ENCODE results near the gene DLGAP1.

DLGAP1 gene

GRCh38 chr18:3848316-3848715 lies 606.8 kb downstream of the DLGAP1 start:
- no peak for DNase-seq

GRCh38 chr18:3845161-3845560 lies 609.9 kb downstream of the DLGAP1 start:
- DNase-seq = no peak

DNA sequence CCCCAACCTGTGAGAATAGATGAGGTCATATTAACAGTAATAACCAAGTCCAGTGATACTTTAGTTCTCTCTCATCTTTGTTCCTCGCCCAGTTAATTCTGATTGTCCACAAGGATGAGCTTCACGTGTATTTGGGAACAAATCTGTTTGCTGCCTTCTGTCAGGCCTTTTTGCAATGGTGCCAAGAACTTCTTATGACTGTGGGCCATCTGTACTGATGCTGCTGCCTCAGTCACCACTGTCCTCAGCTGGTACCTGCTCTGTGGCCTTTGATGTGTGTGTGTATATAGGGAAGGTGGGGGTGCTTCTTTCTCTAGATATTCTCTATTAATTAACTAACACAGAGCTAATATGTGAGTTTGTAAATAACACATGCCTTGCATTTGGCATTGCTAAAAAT lies 612.3 kb downstream of the DLGAP1 start:
- DNase-seq = no peak

DNA sequence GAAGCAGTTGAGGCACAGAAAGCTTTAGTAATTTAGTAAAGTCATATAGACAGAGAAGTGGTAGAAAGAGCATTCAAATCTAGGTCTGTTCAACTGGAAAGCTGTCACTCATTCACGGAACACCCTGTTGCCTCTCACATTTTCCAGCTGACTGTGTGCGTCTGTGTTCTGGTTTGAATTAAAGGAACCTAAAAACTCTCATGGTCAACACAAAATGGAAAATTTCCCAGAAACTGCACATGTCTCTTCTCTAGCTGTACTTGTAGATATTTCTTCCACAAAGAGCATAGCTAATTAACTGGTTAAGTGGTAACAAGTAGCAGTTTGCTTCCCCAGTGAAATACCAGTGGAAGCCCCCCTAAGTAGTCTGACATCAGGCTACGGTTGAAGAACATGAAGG lies 614.3 kb downstream of the DLGAP1 start:
- no peak for DNase-seq

DNA sequence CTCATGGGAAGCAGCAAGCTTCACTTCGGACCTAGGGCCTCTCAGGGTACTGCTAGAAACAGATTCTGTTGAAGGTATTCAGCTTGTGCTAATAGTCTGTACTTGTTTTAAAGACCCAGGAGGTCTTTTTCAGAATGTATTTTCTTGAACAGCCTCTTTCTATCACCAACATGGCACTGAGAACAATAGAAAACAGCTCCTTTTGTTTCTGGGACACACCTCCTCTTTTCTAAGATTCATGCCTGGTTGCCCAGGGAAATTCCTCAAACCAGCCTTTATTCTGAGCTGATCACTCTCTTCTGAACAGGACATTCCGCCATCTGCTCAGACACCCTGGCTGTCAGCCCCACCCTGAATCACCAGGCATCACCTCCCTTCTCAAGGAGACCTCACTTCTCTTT lies 615.5 kb downstream of the DLGAP1 start:
- no peak for DNase-seq

DNA sequence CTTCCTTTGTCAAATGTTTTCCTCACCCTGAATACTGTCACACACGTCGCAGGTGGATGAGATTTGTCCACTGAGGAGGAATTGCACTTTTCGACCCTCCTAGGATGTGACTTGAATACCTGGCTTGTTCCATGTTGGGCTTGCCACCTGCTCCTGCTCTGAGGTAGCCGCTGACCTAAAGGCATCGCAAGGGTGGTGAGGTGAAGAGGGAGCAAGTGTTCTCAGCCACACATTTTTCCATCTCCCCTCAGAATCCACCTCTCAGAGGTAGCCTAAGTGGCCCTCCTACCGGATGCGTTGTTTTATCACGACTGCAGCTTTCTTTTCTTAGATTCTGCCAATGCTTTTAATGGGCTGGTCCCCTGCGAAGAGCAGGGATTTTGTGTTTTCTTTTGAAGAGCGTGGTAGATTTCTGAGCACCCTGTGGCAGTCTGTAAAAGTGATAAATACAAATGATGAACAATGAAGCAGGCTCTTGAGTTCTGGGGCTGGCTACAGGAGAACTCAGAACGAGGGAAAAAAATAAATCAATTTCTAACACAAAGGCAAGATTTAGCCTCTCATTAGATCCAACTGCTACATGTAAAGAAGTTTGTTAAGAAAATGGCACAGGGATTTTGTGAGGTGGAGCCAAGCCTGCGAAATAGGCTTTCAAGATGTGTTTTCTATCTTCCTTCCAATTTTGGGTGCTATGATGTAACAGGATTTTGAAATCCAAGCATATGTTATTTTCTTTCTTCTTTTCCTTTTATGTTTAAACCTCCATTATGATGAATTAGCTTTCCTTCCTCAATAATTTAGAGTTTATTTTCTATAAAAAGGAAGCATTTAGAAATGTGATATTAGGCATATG lies 618.4 kb downstream of the DLGAP1 start:
- no peak for DNase-seq

- no peak for DNase-seq
These were observed 623.0 kb downstream of the DLGAP1 start for GRCh38 chr18:3832025-3832638.

DNA sequence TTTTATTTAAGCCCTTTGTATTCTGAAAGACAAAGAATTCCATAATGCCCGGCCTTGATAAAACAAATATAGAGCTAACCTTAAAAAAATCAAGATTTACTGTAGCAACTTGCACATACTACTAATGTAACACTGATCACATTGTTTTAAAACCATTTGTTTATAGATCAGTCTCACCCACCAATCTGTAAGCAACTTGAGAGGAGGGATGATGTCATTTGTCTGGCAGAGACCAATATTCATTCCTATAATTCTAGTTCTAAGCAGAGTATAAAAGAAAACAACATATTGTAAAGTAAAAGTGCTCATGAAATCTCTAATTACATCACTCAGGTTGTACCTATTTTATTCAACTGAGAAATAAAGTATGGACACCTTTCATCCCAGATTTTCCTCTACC lies 624.5 kb downstream of the DLGAP1 start:
- DNase-seq = no peak

GRCh38 chr18:3827236-3827845 lies 627.8 kb downstream of the DLGAP1 start:
- DNase-seq = no peak

DNA sequence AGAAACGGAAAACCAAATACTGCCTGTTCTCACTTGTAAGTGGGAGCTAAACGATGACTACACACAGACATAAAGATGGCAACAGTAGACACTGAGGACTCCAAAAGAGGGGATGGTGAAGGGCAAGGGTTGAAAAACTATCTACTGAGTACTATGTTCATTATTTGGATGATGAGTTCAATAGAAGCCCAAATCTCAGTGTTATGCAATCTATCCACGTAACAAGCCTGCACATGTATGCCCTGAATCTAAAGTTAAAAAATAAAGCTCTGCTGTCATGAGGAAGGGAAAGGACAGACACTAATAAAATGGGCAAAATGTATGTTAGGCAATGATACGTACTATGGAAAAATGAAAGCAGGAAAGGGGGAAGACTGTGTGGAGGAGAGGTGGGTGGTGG lies 629.1 kb downstream of the DLGAP1 start:
- no peak for DNase-seq

- DNase-seq = no peak
These were observed 631.0 kb downstream of the DLGAP1 start for GRCh38 chr18:3824101-3824500.

GRCh38 chr18:3823073-3823472 lies 632.0 kb downstream of the DLGAP1 start:
- no peak for DNase-seq

DNA sequence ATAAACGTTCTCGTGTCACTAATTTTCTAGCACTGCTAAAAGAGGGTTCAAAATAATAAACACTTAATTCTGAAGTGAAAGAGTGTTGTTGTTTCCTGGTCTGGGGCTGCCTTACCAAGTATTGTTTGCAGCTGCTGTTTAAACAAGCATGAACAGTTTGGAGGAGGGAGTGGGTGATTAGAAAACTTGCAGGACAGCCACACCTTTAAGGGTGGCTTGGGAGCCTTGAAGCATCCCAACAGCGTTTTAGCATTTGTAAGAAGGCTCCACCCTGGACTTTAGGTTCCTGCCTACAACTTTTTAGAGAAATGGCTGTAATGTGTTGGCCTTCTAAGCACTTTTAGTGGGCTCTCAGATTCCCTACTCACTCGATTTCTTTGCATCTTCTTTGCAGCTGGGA lies 633.6 kb downstream of the DLGAP1 start:
- no peak for DNase-seq

- no peak for DNase-seq
These were observed 635.1 kb downstream of the DLGAP1 start for GRCh38 chr18:3819961-3820360.

GRCh38 chr18:3816610-3817363 lies 638.3 kb downstream of the DLGAP1 start:
- DNase-seq = no peak

DNA sequence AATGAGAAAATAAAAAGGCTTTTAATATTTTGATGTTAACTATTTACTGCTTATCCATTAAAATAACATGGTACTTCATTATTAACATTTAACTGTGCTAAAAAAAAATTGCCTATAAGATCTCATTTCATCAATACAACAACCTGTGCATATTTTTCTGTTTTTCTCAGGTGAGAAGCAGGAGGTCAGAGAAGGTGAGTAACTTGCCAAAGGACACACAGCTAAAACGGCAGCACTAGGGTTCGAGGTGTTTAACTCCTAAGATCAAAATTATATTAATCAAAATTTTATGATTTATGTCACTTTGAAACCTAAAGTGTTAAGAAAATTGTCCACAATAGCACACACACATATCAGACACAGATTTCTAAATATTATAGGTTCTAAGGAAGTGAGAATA lies 639.1 kb downstream of the DLGAP1 start:
- no peak for DNase-seq

DNA sequence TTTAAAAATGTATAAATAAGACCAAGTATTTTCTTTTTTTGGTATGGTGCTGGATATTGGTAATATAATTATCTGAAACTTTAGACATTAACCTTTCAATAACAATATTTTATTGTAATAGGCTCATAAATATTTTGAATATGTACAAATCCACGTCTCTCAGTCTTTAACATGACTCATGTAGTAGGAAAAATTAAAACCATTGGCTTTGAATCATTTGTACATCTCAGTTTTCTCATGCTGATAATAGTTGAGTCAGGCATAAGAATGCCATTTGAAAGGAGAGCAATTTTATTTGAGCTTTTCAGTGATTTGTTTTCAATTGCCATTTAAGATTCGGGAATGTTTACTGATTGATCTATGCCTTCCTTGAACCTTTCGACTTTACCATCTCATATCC lies 640.3 kb downstream of the DLGAP1 start:
- DNase-seq = no peak

- DNase-seq = no peak
These were observed 644.8 kb downstream of the DLGAP1 start for GRCh38 chr18:3810296-3810695.

- DNase-seq = no peak
These were observed 645.9 kb downstream of the DLGAP1 start for GRCh38 chr18:3808985-3809780.

- no peak for DNase-seq
These were observed 648.5 kb downstream of the DLGAP1 start for GRCh38 chr18:3806656-3807055.

- DNase-seq = no peak
These were observed 650.8 kb downstream of the DLGAP1 start for GRCh38 chr18:3804336-3804735.

DNA sequence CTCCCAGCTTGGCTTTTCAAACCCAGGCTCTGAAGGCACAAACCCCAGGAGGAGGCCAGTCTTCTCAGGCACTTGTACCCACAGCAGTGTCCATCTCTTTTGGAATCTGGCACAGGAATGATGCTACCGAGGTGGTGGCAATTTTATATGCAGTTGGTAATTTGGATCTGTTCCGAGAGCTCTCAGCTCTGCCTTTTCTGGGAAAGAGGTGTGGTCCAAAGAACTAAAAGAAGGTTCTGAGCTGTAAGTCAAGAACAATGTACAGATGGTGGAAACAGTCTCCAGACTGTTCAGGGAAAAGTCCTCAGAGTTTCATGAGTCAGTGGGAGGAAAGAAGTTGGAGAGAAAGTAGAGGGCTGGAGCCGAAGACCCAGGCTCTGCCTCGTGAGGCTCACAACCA lies 651.8 kb downstream of the DLGAP1 start:
- DNase-seq = no peak

DNA sequence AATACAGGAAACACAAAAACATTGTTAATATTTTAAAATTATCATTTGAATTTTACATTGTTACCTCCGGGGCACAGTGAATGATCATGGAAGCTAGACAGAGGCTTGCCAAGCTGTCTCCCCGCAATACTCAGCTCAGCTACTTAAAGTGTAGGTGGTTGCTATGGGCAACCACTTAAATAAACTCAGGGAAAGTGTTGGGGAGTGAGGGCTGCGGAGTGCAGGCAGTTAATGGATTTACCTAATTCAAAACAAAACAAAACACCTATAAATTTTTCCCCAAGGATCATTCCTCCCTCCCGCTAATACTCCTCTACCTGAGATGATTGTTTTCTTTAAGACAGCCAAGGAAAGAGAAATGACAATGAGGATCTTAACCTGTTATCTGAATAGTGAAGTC lies 655.6 kb downstream of the DLGAP1 start:
- DNase-seq = no peak
